ENCODE data around the gene ZNF791. TPM values are rescaled to one million over a fixed set of nuclear protein-coding genes. Genes with fewer than 3 reads are reported as not detected.

Gene ZNF791
- total and polyA plus RNA-seq, 2 donors (not counting 1 experiment from before 2014, with no cell fraction given), result 11.4 to 12.2 TPM

GRCh38 chr19:12596927-12597548 lies 13.7 kb upstream of the ZNF791 start:
- H3K9me3 ChIP-seq (ENCODE audit: control insufficient read depth, insufficient read depth, low read depth, low read length), result no peaks in the 10 kb centered on the region

GRCh38 chr19:12597594-12597993 lies 13.1 kb upstream of the ZNF791 start:
- Histone ChIP-seq H3K79me2 (ENCODE audit: control insufficient read depth, insufficient read depth, low read length) (no peaks in the 10 kb centered on the region), H3K4me1 (ENCODE audit: control insufficient read depth, extremely low read depth, insufficient read depth, low read length) (no peaks in the 10 kb centered on the region), H3K4me2 (ENCODE audit: extremely low read depth, insufficient read depth, low read length) (no peak overlapping the region), H3K27me3 (ENCODE audit: control insufficient read depth, insufficient read depth, low read length) (no peaks in the 10 kb centered on the region), H3K4me3 (replicated peaks in 1 of 4; ENCODE audit: control extremely low read depth in 1 of 4, insufficient read depth in 1 of 4, low read depth in 3 of 4, low read length in 4 of 4) (no peak overlapping the region), H2AFZ (ENCODE audit: low read length) (no peak overlapping the region), H3K27ac (ENCODE audit: insufficient read depth, low read length) (no peak overlapping the region), H3K9me3 (ENCODE audit: control insufficient read depth, insufficient read depth, low read depth, low read length) (no peaks in the 10 kb centered on the region), H3K9ac (ENCODE audit: insufficient read depth, low read length) (no peak overlapping the region), H4K20me1 (ENCODE audit: control insufficient read depth, extremely low read depth, insufficient read depth, low read length) (no peaks in the 10 kb centered on the region), H3K36me3 (ENCODE audit: control insufficient read depth, insufficient read depth, low read length) (peaks cover 1% of the 10 kb centered on the region)
- no peak for DNase-seq (ENCODE audit: low read depth in 2 of 2)
- no peak for TF ChIP-seq CTCF (conservative IDR thresholded peaks at IDR 0.05 in 1 of 2, IDR thresholded peaks at IDR 0.05 in 1 of 2; ENCODE audit: low read depth in 1 of 2, low read length in 2 of 2)
- no peak for TF ChIP-seq EZH2 (IDR thresholded peaks at IDR 0.05; ENCODE audit: low read length, missing control alignments)

More at GRCh38 chr19:12596927-12597548, 13.7 kb upstream of the ZNF791 start:
- H3K36me3 ChIP-seq (ENCODE audit: control insufficient read depth, insufficient read depth, low read length), result peaks cover 1% of the 10 kb centered on the region
- H3K4me2 ChIP-seq (ENCODE audit: extremely low read depth, insufficient read depth, low read length), result no peak overlapping the region
- no peaks in the 10 kb centered on the region for H3K4me1 ChIP-seq (ENCODE audit: control insufficient read depth, extremely low read depth, insufficient read depth, low read length)
- no peak for DNase-seq (ENCODE audit: low read depth in 2 of 2)
- H2AFZ ChIP-seq (ENCODE audit: low read length), result no peak overlapping the region
- H3K79me2 ChIP-seq (ENCODE audit: control insufficient read depth, insufficient read depth, low read length), result no peaks in the 10 kb centered on the region
- TF ChIP-seq EZH2 (IDR thresholded peaks at IDR 0.05; ENCODE audit: low read length, missing control alignments), result no peak
- no peak for TF ChIP-seq CTCF (conservative IDR thresholded peaks at IDR 0.05 in 1 of 2, IDR thresholded peaks at IDR 0.05 in 1 of 2; ENCODE audit: low read depth in 1 of 2, low read length in 2 of 2)
- H3K4me3 ChIP-seq (replicated peaks in 1 of 4; ENCODE audit: control extremely low read depth in 1 of 4, insufficient read depth in 1 of 4, low read depth in 3 of 4, low read length in 4 of 4), result no peak overlapping the region
- no peak overlapping the region for H3K9ac ChIP-seq (ENCODE audit: insufficient read depth, low read length)
- H3K27me3 ChIP-seq (ENCODE audit: control insufficient read depth, insufficient read depth, low read length), result no peaks in the 10 kb centered on the region
- no peak overlapping the region for H3K27ac ChIP-seq (ENCODE audit: insufficient read depth, low read length)
- no peaks in the 10 kb centered on the region for H4K20me1 ChIP-seq (ENCODE audit: control insufficient read depth, extremely low read depth, insufficient read depth, low read length)

DNA sequence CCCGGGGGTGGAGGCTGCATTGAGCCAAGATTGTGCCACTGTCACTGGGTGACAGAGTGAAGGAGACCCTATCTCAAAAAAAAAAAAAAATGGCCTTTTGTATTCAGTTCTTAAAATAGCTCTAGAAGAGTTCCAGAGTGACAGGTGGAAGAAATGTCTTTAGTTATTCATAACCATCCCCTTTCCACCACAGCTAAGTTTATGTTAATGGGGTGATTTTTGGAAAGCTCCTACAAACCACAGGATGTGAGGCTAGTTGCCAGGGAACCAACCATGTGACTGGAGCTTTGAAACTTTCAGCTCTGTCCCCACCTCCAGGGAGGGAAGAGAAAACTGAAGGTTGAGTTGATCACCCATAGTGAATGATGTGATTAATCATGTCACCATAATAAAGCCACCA lies 7.0 kb upstream of the ZNF791 start:
- no peaks in the 10 kb centered on the region for H3K27me3 ChIP-seq (ENCODE audit: control insufficient read depth, insufficient read depth, low read length)
- DNase-seq (ENCODE audit: low read depth in 2 of 2), result peak; percentile 66 to 83
- H3K79me2 ChIP-seq (ENCODE audit: control insufficient read depth, insufficient read depth, low read length), result no peaks in the 10 kb centered on the region
- H3K4me2 ChIP-seq (ENCODE audit: extremely low read depth, insufficient read depth, low read length), result no peak overlapping the region
- H3K27ac ChIP-seq (ENCODE audit: insufficient read depth, low read length), result no peak overlapping the region
- no peak for TF ChIP-seq CTCF (conservative IDR thresholded peaks at IDR 0.05 in 1 of 2, IDR thresholded peaks at IDR 0.05 in 1 of 2; ENCODE audit: low read depth in 1 of 2, low read length in 2 of 2)
- no peak for TF ChIP-seq EZH2 (IDR thresholded peaks at IDR 0.05; ENCODE audit: low read length, missing control alignments)
- peaks cover 2% of the 10 kb centered on the region for H3K4me1 ChIP-seq (ENCODE audit: control insufficient read depth, extremely low read depth, insufficient read depth, low read length)
- no peaks in the 10 kb centered on the region for H4K20me1 ChIP-seq (ENCODE audit: control insufficient read depth, extremely low read depth, insufficient read depth, low read length)
- no peak overlapping the region for H3K9ac ChIP-seq (ENCODE audit: insufficient read depth, low read length)
- no peak overlapping the region for H3K4me3 ChIP-seq (replicated peaks in 1 of 4; ENCODE audit: control extremely low read depth in 1 of 4, insufficient read depth in 1 of 4, low read depth in 3 of 4, low read length in 4 of 4)
- peaks cover under 1% of the 10 kb centered on the region for H3K36me3 ChIP-seq (ENCODE audit: control insufficient read depth, insufficient read depth, low read length)
- no peaks in the 10 kb centered on the region for H3K9me3 ChIP-seq (ENCODE audit: control insufficient read depth, insufficient read depth, low read depth, low read length)
- no peak overlapping the region for H2AFZ ChIP-seq (ENCODE audit: low read length)
